Stimulated activated CD8-positive, alpha-beta memory T cell treated with anti-CD3 and anti-CD28 coated beads, Interleukin-7, amount 100 ng/mL, for 24 hours (primary cell): ENCODE results near the gene RAB38.

Experiments
- DNase-seq: peaks from one replicate; pipeline ENCODE4 v3.0.0-alpha.2; 2020; ENCODE audit warnings: low read depth

The RAB38 gene

GRCh38 chr11:88103337-88104206, 71.7 kb downstream of the RAB38 start:
- DNase-seq = no peak

GRCh38 chr11:88102598-88102934, 72.7 kb downstream of the RAB38 start:
- no peak for DNase-seq

- no peak for DNase-seq
Observed at GRCh38 chr11:88101881-88102597, 73.2 kb downstream of the RAB38 start.

GRCh38 chr11:88100151-88100550, 75.1 kb downstream of the RAB38 start:
- no peak for DNase-seq

GRCh38 chr11:88098289-88098688, 77.0 kb downstream of the RAB38 start:
- DNase-seq = no peak

GRCh38 chr11:88089134-88089533, 86.1 kb downstream of the RAB38 start:
- no peak for DNase-seq

GRCh38 chr11:88087337-88087736, 87.9 kb downstream of the RAB38 start:
- DNase-seq = no peak

- no peak for DNase-seq
Observed at GRCh38 chr11:88086297-88086696, 88.9 kb downstream of the RAB38 start.

- DNase-seq = no peak
Observed at GRCh38 chr11:88070437-88070836, 104.8 kb downstream of the RAB38 start.

GRCh38 chr11:88068848-88069554, 106.2 kb downstream of the RAB38 start:
- DNase-seq = no peak

- no peak for DNase-seq
Observed at GRCh38 chr11:88066090-88066489, 109.2 kb downstream of the RAB38 start.

GRCh38 chr11:88064097-88064705, 111.0 kb downstream of the RAB38 start:
- DNase-seq = no peak
